ENCODE results near the gene AP2M1.

Gene AP2M1

DNA sequence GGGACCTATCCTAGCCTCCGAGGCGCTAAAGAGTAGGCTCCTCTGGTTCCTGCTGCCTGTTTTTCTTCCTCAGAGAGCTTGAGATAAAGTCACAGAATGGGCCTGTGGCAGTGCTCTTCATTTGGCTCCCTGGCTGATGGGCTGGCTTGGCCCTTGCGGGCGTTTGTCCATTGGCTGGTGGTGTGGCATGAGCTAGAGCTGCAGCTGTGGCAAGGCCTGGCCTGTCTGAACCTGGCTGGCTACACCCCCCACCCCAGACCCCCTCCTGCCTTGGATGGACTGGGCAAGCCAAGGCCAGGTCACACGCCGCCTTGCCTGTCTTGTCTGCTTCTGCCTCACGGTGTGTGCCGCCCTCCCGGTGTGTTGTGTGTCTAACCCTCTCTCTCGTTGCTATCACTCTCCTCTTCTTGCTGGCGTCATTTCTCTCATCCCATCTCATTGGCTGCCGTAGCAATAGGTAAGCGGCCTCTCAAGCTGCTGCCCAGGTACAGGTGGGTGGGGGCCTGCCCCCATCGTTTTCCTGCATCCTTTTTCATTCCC is 3.2 kb downstream of the AP2M1 start:
- peak overlapping the region; percentile 100 for H3K4me3 ChIP-seq (ENCODE audit: low read depth, low read length)
- TF ChIP-seq, protein P1, sequence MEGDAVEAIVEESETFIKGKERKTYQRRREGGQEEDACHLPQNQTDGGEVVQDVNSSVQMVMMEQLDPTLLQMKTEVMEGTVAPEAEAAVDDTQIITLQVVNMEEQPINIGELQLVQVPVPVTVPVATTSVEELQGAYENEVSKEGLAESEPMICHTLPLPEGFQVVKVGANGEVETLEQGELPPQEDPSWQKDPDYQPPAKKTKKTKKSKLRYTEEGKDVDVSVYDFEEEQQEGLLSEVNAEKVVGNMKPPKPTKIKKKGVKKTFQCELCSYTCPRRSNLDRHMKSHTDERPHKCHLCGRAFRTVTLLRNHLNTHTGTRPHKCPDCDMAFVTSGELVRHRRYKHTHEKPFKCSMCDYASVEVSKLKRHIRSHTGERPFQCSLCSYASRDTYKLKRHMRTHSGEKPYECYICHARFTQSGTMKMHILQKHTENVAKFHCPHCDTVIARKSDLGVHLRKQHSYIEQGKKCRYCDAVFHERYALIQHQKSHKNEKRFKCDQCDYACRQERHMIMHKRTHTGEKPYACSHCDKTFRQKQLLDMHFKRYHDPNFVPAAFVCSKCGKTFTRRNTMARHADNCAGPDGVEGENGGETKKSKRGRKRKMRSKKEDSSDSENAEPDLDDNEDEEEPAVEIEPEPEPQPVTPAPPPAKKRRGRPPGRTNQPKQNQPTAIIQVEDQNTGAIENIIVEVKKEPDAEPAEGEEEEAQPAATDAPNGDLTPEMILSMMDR (conservative IDR thresholded peaks at IDR 0.05; ENCODE audit: low read depth, low read length) = no peak
- DNase-seq (ENCODE audit: low read depth) = no peak

DNA sequence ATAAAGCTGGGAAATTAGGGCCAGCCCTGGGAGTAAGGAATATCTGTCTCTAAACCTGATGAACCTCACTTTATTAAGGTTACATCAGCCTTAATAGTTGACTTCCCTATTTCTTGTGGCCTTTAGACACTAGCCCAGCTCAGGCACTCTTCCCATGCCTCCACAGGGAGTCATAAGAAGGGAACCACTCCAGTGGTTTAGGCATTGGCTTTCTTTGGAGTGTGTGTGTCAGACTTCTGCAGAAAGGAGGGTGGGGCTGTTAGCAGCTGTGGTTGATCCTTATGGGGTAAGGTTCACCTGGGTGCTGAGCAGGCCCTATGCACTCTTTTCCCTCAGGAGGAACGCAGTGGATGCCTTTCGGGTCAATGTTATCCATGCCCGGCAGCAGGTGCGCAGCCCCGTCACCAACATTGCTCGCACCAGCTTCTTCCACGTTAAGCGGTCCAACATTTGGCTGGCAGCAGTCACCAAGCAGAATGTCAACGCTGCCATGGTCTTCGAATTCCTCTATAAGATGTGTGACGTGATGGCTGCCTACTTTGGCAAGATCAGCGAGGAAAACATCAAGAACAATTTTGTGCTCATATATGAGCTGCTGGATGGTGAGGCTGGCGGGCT is 4.0 kb downstream of the AP2M1 start:
- DNase-seq (ENCODE audit: low read depth) = no peak
- no peak overlapping the region for H3K4me3 ChIP-seq (ENCODE audit: low read depth, low read length)
- TF ChIP-seq, protein P1 (conservative IDR thresholded peaks at IDR 0.05; ENCODE audit: low read depth, low read length) = no peak

DNA sequence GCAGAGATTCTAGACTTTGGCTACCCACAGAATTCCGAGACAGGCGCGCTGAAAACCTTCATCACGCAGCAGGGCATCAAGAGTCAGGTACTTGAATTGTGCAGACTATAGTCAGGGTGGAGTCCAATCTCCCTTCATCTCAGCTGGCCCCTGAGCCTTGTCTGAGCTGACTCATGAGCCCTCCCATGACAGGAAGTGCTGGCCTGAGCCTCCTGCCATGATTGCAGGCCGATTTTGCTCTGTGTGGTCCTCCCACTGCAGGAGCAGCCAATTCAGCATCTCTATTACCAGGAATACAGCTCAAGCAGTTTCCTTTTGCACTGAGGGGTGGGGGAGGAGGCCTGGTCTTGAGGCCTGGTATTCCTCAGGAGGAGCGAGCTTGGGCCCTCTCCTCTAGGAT is 5.5 kb downstream of the AP2M1 start:
- peak; percentile 84 for DNase-seq (ENCODE audit: low read depth)
- H3K4me3 ChIP-seq (ENCODE audit: low read depth, low read length) = no peak overlapping the region
- TF ChIP-seq, protein P1 (conservative IDR thresholded peaks at IDR 0.05; ENCODE audit: low read depth, low read length) = no peak

DNA sequence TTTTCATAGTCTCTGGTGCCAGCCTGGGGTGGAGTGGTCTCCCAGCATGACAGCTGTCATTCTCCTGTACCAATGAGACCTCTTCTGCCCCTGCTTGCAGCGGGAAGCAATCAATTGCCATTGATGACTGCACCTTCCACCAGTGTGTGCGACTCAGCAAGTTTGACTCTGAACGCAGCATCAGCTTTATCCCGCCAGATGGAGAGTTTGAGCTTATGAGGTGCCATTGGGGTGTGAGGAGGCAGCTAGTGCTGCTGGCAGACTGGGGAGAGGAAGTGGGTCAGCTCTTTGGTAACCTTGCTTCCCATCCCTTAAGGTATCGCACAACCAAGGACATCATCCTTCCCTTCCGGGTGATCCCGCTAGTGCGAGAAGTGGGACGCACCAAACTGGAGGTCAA is 6.9 kb downstream of the AP2M1 start:
- DNase-seq (ENCODE audit: low read depth) = no peak
- TF ChIP-seq, protein P1 (conservative IDR thresholded peaks at IDR 0.05; ENCODE audit: low read depth, low read length) = no peak
- no peak overlapping the region for H3K4me3 ChIP-seq (ENCODE audit: low read depth, low read length)

DNA sequence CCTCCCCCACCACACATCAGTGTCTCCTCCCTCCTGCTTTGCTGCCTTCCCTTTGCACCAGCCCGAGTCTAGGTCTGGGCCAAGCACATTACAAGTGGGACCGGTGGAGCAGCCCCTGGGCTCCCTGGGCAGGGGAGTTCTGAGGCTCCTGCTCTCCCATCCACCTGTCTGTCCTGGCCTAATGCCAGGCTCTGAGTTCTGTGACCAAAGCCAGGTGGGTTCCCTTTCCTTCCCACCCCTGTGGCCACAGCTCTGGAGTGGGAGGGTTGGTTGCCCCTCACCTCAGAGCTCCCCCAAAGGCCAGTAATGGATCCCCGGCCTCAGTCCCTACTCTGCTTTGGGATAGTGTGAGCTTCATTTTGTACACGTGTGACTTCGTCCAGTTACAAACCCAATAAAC is 9.0 kb downstream of the AP2M1 start:
- no peak for DNase-seq (ENCODE audit: low read depth)
- TF ChIP-seq, protein P1 (conservative IDR thresholded peaks at IDR 0.05; ENCODE audit: low read depth, low read length) = no peak
- no peak overlapping the region for H3K4me3 ChIP-seq (ENCODE audit: low read depth, low read length)

DNA sequence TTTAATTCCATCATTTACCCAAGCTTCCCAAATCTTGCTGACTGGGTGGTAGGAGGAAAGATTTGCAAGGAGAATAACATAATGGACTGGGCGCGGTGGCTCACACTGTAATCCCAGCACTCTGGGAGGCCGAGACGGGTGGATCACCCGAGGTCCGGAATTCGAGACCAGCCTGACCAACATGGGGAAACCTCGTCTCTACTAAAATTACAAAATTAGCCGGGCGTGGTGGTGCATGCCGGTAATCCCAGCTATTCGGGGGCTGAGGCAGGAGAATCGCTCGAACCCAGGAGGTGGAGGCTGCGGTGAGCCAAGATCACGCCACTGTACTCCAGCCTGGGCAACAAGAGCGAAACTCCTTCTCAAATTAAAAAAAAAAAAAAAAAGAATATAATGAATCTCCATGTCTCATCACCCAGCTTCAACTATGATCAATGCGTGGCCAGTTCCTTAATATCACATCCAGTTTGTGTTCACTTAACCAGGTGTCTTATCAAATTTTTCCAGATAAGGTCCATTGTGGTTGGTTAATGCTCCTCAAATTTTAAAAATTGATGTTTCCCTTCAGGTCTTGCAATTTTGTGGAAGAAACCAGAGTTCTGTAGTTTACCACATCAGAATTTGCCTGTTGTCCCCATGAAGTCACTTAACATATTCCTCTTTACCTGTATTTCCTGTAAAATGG is 10.0 kb downstream of the AP2M1 start:
- TF ChIP-seq, protein P1 (conservative IDR thresholded peaks at IDR 0.05; ENCODE audit: low read depth, low read length) = no peak
- DNase-seq (ENCODE audit: low read depth) = no peak
- H3K4me3 ChIP-seq (ENCODE audit: low read depth, low read length) = no peak overlapping the region
